ENCODE results near the gene UBE2L5.
"Not testable (repeated sequence)": the region's sequence is repeated elsewhere in the genome, so short reads cannot be mapped to it uniquely, and the experiment has no call there.

The UBE2L5 gene

GRCh38 chr13:30451476-30451875 lies 29.2 kb downstream of the UBE2L5 start:
- not testable (repeated sequence) for H3K27ac ChIP-seq (replicated peaks; ENCODE audit: low read length); H3K36me3 ChIP-seq (replicated peaks in 1 of 2; ENCODE audit: control insufficient read depth in 2 of 2, insufficient read depth in 2 of 2, low read length in 2 of 2); H3K23ac ChIP-seq (ENCODE audit: low read depth, low read length, poor library complexity); H3K4me1 ChIP-seq (ENCODE audit: control insufficient read depth in 2 of 2, insufficient read depth in 1 of 2, low read depth in 1 of 2, low read length in 2 of 2); H3K9ac ChIP-seq (ENCODE audit: low read depth, low read length, poor library complexity); H2AK5ac ChIP-seq (ENCODE audit: low read depth, low read length); H2BK12ac ChIP-seq (ENCODE audit: low read length); H2BK5ac ChIP-seq (ENCODE audit: low read length); H3K18ac ChIP-seq (ENCODE audit: low read length); H3K9me3 ChIP-seq (replicated peaks in 1 of 2; ENCODE audit: control insufficient read depth in 2 of 2, insufficient read depth in 1 of 2, low read depth in 1 of 2, low read length in 2 of 2); H2BK120ac ChIP-seq (ENCODE audit: low read depth, low read length); H4K91ac ChIP-seq (ENCODE audit: low read depth, low read length, poor library complexity); H3K27me3 ChIP-seq (ENCODE audit: control insufficient read depth in 3 of 3, insufficient read depth in 3 of 3, low read depth in 1 of 3, low read length in 3 of 3); H2AFZ ChIP-seq (ENCODE audit: low read length); H3K4me3 ChIP-seq (ENCODE audit: low read length in 2 of 2); H3K14ac ChIP-seq (ENCODE audit: low read length); H4K8ac ChIP-seq (ENCODE audit: low read depth, low read length); DNase-seq (ENCODE audit: low spot score); H3K4ac ChIP-seq (ENCODE audit: low read length); H3K4me2 ChIP-seq (ENCODE audit: insufficient read depth, low read length, poor library complexity, severe bottlenecking); H3K79me1 ChIP-seq (ENCODE audit: low read depth, low read length); H2BK15ac ChIP-seq (ENCODE audit: low read length)
- WGBS, 2 donors (ENCODE audit: extremely low coverage in 2 of 2, insufficient read length in 2 of 2, insufficient replicate concordance in 1 of 2): no CpG with 5 or more reads among the region's 12 CpGs

DNA sequence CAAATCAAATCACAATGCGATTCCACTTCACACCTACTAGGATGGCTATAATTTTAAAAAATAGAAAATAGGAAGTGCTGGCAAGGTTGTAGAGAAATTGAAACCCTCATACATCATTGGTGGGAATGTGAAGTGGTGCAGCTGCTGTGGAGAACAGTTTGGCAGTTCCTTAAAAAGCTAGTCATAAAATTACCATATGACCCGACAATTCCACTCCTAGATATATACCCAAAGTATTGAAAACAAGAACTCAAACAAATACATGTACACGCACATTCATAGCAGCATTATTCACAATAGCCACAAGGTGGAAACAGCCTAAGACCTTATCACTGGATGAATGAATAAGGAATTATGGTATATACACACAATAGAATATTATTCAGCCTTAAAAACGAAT lies 31.4 kb downstream of the UBE2L5 start:
- H2BK120ac ChIP-seq (ENCODE audit: low read depth, low read length): no peak overlapping the region
- no peak overlapping the region for H3K4me2 ChIP-seq (ENCODE audit: insufficient read depth, low read length, poor library complexity, severe bottlenecking)
- H3K27me3 ChIP-seq (ENCODE audit: control insufficient read depth in 3 of 3, insufficient read depth in 3 of 3, low read depth in 1 of 3, low read length in 3 of 3): no peaks in the 10 kb centered on the region
- WGBS, 2 donors (ENCODE audit: extremely low coverage in 2 of 2, insufficient read length in 2 of 2, insufficient replicate concordance in 1 of 2): no CpG with 5 or more reads among the region's 4 CpGs
- no peaks in the 10 kb centered on the region for H3K4me1 ChIP-seq (ENCODE audit: control insufficient read depth in 2 of 2, insufficient read depth in 1 of 2, low read depth in 1 of 2, low read length in 2 of 2)
- H2AFZ ChIP-seq (ENCODE audit: low read length): no peak overlapping the region
- H2BK5ac ChIP-seq (ENCODE audit: low read length): no peak overlapping the region
- H3K27ac ChIP-seq (replicated peaks; ENCODE audit: low read length): no peak overlapping the region
- peaks cover 2 to 12% of the 10 kb centered on the region in 2 donors for H3K36me3 ChIP-seq (replicated peaks in 1 of 2; ENCODE audit: control insufficient read depth in 2 of 2, insufficient read depth in 2 of 2, low read length in 2 of 2)
- H3K23ac ChIP-seq (ENCODE audit: low read depth, low read length, poor library complexity): no peak overlapping the region
- H3K14ac ChIP-seq (ENCODE audit: low read length): no peak overlapping the region
- no peaks in the 10 kb centered on the region for H3K79me1 ChIP-seq (ENCODE audit: low read depth, low read length)
- no peak overlapping the region for H4K91ac ChIP-seq (ENCODE audit: low read depth, low read length, poor library complexity)
- no peak overlapping the region for H3K18ac ChIP-seq (ENCODE audit: low read length)
- no peak overlapping the region for H2BK12ac ChIP-seq (ENCODE audit: low read length)
- no peak overlapping the region for H3K9ac ChIP-seq (ENCODE audit: low read depth, low read length, poor library complexity)
- H3K4me3 ChIP-seq (ENCODE audit: low read length in 2 of 2): no peak overlapping the region
- H3K9me3 ChIP-seq (replicated peaks in 1 of 2; ENCODE audit: control insufficient read depth in 2 of 2, insufficient read depth in 1 of 2, low read depth in 1 of 2, low read length in 2 of 2): no peaks in the 10 kb centered on the region
- no peak overlapping the region for H2AK5ac ChIP-seq (ENCODE audit: low read depth, low read length)
- no peak overlapping the region for H2BK15ac ChIP-seq (ENCODE audit: low read length)
- DNase-seq (ENCODE audit: low spot score): no peak
- H3K4ac ChIP-seq (ENCODE audit: low read length): no peak overlapping the region
- no peak overlapping the region for H4K8ac ChIP-seq (ENCODE audit: low read depth, low read length)

GRCh38 chr13:30454991-30455390 lies 32.7 kb downstream of the UBE2L5 start:
- no peak for DNase-seq (ENCODE audit: low spot score)
- Histone ChIP-seq H2BK120ac (ENCODE audit: low read depth, low read length) (no peak overlapping the region), H3K27ac (replicated peaks; ENCODE audit: low read length) (no peak overlapping the region), H2BK5ac (ENCODE audit: low read length) (no peak overlapping the region), H3K9ac (ENCODE audit: low read depth, low read length, poor library complexity) (no peak overlapping the region), H3K23ac (ENCODE audit: low read depth, low read length, poor library complexity) (no peak overlapping the region), H3K4me1 (ENCODE audit: control insufficient read depth in 2 of 2, insufficient read depth in 1 of 2, low read depth in 1 of 2, low read length in 2 of 2) (no peaks in the 10 kb centered on the region), H3K18ac (ENCODE audit: low read length) (no peak overlapping the region), H3K4me2 (ENCODE audit: insufficient read depth, low read length, poor library complexity, severe bottlenecking) (no peak overlapping the region), H3K14ac (ENCODE audit: low read length) (no peak overlapping the region), H4K91ac (ENCODE audit: low read depth, low read length, poor library complexity) (no peak overlapping the region), H3K36me3 (replicated peaks in 1 of 2; ENCODE audit: control insufficient read depth in 2 of 2, insufficient read depth in 2 of 2, low read length in 2 of 2) (peaks cover 2 to 24% of the 10 kb centered on the region in 2 donors), H3K4me3 (ENCODE audit: low read length in 2 of 2) (no peak overlapping the region), H3K79me1 (ENCODE audit: low read depth, low read length) (no peaks in the 10 kb centered on the region), H3K27me3 (ENCODE audit: control insufficient read depth in 3 of 3, insufficient read depth in 3 of 3, low read depth in 1 of 3, low read length in 3 of 3) (no peaks in the 10 kb centered on the region), H4K8ac (ENCODE audit: low read depth, low read length) (no peak overlapping the region), H3K9me3 (replicated peaks in 1 of 2; ENCODE audit: control insufficient read depth in 2 of 2, insufficient read depth in 1 of 2, low read depth in 1 of 2, low read length in 2 of 2) (no peaks in the 10 kb centered on the region), H2BK15ac (ENCODE audit: low read length) (no peak overlapping the region), H3K4ac (ENCODE audit: low read length) (no peak overlapping the region), H2AFZ (ENCODE audit: low read length) (no peak overlapping the region), H2AK5ac (ENCODE audit: low read depth, low read length) (no peak overlapping the region), H2BK12ac (ENCODE audit: low read length) (no peak overlapping the region)
- WGBS, 2 donors (ENCODE audit: extremely low coverage in 2 of 2, insufficient read length in 2 of 2, insufficient replicate concordance in 1 of 2): no CpG with 5 or more reads among the region's 2 CpGs

GRCh38 chr13:30456290-30456689 lies 34.0 kb downstream of the UBE2L5 start:
- Histone ChIP-seq H2BK120ac (ENCODE audit: low read depth, low read length) (no peak overlapping the region), H3K14ac (ENCODE audit: low read length) (no peak overlapping the region), H3K27me3 (ENCODE audit: control insufficient read depth in 3 of 3, insufficient read depth in 3 of 3, low read depth in 1 of 3, low read length in 3 of 3) (no peaks in the 10 kb centered on the region), H2AFZ (ENCODE audit: low read length) (no peak overlapping the region), H4K8ac (ENCODE audit: low read depth, low read length) (no peak overlapping the region), H3K36me3 (replicated peaks in 1 of 2; ENCODE audit: control insufficient read depth in 2 of 2, insufficient read depth in 2 of 2, low read length in 2 of 2) (peaks cover 3 to 26% of the 10 kb centered on the region in 2 donors), H3K9me3 (replicated peaks in 1 of 2; ENCODE audit: control insufficient read depth in 2 of 2, insufficient read depth in 1 of 2, low read depth in 1 of 2, low read length in 2 of 2) (no peaks in the 10 kb centered on the region), H3K4me2 (ENCODE audit: insufficient read depth, low read length, poor library complexity, severe bottlenecking) (no peak overlapping the region), H3K4me3 (ENCODE audit: low read length in 2 of 2) (no peak overlapping the region), H2BK15ac (ENCODE audit: low read length) (no peak overlapping the region), H2AK5ac (ENCODE audit: low read depth, low read length) (no peak overlapping the region), H3K4ac (ENCODE audit: low read length) (no peak overlapping the region), H3K27ac (replicated peaks; ENCODE audit: low read length) (no peak overlapping the region), H2BK5ac (ENCODE audit: low read length) (no peak overlapping the region), H3K23ac (ENCODE audit: low read depth, low read length, poor library complexity) (no peak overlapping the region), H2BK12ac (ENCODE audit: low read length) (no peak overlapping the region), H3K4me1 (ENCODE audit: control insufficient read depth in 2 of 2, insufficient read depth in 1 of 2, low read depth in 1 of 2, low read length in 2 of 2) (no peaks in the 10 kb centered on the region), H3K79me1 (ENCODE audit: low read depth, low read length) (no peaks in the 10 kb centered on the region), H3K18ac (ENCODE audit: low read length) (no peak overlapping the region), H3K9ac (ENCODE audit: low read depth, low read length, poor library complexity) (no peak overlapping the region), H4K91ac (ENCODE audit: low read depth, low read length, poor library complexity) (no peak overlapping the region)
- DNase-seq (ENCODE audit: low spot score): no peak
- WGBS, 2 donors (ENCODE audit: extremely low coverage in 2 of 2, insufficient read length in 2 of 2, insufficient replicate concordance in 1 of 2): no CpG with 5 or more reads among the region's 3 CpGs

Measured in neuronal stem cell (in vitro differentiated cells).